HT-29 (cell line): ENCODE data around the gene AGFG2. TPM values are rescaled to one million over a fixed set of nuclear protein-coding genes. Genes with fewer than 3 reads are reported as not detected.

Experiments used
- DNase-seq: peaks from one replicate; pipeline ENCODE4 v3.0.0-alpha.2; 2015; ENCODE audit warnings: low spot score
- total RNA-seq: library from RNA; depleted of rRNA; stranded (reverse); fragments of >200 nt; shearing (Covaris generic); gene quantifications from 2 replicates; pipeline ENCODE4 v1.2.3, GENCODE V29; 2014

The AGFG2 gene
- total RNA-seq, 1 experiment from 2014 or later, result 29.8 TPM

DNA sequence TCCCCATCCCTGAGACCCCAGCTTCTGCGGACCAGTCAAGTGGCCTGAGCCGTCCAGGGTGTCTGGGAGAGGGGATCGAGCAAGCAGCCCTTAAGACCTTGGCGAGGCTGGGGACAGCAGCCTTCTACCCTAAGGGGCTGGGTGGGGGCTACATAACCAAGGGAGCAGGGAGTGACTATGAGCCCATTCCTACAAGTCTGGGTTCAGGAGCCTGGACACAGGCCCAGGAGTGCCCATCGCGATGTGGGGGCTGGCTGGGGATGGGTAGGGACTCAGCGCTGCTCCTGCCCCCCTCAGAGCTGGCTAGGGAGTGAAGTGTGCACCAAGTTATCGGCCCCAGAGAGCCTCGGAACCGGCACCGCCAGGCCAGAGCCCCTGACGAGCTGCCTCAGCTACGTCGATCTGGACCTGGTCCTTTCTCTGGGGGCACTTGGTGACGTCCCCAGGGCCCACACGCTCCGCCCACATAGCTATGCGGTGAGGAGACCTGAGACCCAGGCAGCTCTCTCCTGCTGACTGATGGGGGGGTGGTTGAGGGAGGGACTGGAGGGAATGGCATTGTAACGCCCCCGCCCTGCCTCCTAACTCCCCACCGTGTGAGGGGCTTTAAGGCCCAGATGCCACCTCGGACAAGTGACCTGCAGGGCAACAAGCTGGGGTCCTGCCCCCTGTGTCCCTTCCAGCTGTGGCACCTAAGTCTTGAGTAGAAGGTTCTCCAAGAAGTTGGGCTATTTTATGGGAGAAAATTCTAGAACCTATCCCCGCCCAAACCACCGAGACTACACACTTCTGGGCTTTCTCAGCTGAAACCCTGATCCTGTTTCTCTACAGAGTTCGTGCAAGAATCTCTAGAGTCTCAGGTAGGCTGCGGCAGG, 32.2 kb downstream of the AGFG2 start:
- DNase-seq, result peak; percentile 58

DNA sequence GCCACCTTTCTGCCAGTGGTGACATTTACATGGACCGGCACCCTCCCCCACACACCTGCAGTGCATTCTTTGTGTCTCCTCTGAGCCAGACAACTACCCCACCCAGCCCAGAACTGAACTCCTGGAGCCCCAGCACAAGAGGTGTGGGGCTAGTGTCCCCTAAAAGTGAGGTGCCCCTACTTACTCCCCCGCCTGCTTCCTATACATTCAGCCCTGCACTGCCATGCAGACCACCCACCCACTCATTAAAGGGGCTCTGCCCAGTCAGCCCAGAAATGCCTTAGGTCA, 32.8 kb downstream of the AGFG2 start:
- DNase-seq, result no peak

DNA sequence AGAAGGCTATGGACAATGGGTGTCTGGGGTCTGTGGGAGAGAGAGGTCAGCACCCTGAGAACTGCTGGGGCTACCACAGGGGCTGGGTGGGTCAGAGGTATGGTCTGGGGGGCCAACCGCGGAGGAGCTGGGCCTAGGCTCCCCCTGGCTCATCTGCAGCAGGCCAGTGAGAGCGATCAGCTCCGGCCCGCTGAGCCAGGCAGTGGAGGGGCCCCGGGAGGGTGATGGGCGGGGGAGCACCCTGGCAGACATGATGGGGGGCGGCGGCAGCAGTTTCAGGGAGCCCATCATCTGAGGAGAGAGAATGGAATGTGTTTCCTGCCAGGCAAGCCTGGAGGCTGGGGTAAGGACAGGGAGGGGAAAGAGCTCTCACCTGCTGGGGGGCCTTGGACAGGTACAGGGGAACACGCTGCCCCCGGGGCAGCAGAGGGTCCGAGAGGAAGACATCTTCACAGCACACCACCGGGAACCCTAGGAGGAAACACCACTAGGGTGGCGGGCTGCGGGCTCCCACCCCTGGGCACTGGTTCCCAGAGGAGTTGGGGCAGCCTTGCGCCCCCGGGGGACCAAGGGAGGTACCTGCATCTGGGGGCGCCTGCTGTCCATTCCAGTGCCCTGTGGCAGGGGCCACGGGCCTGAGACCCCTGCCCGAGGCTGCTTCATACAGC, 33.4 kb downstream of the AGFG2 start:
- no peak for DNase-seq

DNA sequence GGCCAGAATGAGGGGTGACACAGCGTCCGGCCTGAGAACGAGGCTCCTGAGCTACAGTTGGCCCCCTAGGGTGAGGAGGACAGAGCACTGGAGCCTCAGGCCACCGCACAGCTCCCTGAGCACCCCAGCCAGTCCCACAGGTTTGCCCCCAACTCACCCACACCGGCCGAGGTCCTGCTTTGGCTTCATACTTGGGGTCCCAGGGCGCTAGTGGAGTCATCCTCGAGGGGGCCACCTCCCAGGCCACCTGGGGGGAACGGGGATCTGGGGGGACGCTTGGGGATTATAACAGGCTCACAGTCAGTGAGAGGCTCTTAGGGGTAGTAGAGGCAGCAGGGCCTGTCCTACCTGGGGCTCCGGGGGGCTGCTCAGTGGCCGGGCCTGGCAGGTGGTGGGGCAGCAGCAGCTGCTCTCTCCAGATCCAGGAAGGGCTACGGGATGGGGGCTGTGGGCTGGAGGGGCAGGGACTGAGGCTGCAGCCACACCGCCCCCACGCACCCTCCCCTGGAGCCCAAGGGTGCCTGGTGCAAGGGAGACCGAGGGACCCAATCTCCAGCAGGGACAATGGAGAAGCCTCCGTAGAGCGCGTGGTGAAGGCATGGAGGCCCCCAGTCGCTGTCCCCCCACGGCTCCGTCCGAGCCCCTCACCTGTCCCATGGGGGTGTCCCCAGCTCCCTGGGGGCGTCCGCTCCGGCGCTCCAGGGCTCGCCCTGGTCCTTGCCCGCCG, 34.1 kb downstream of the AGFG2 start:
- no peak for DNase-seq

DNA sequence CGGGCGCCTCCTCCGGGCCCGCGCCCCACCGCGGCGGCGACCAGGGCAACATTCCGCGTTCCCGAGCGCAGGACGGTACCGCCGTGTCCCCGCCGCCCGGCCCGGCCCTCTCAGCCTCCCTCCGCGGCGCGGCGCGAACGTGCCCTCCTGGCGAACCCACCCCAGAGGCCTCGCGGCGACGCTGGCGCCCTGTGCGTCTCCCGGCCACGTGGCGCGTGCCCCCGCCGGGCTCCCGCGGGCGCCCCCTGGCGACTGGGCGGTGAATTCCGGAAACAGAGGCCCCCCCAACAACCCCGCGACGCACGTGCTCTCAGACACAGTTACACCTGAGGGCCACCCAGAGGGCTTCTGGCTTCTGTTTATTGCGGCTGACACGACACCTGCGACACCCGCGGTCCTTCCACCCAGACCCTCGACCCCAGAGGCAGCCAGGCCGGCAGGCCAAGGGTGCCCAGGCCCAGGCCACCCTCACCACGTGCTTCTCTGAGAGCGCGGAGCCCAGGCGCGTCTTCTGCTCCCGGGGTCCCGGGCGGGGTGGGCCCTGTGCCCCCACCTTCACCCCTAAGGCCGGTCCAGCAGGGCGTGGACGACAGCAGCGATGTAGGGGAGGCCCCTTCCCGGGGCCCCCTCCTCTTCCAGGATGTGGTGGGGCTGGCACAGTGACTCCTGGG, 34.8 kb downstream of the AGFG2 start, which contains the start of gene SAP25:
Gene SAP25 (minus strand): TSS at position 210 of the 671 bp plus-strand sequence. CDS start 158 bp downstream, at position 52.
- no peak for DNase-seq

DNA sequence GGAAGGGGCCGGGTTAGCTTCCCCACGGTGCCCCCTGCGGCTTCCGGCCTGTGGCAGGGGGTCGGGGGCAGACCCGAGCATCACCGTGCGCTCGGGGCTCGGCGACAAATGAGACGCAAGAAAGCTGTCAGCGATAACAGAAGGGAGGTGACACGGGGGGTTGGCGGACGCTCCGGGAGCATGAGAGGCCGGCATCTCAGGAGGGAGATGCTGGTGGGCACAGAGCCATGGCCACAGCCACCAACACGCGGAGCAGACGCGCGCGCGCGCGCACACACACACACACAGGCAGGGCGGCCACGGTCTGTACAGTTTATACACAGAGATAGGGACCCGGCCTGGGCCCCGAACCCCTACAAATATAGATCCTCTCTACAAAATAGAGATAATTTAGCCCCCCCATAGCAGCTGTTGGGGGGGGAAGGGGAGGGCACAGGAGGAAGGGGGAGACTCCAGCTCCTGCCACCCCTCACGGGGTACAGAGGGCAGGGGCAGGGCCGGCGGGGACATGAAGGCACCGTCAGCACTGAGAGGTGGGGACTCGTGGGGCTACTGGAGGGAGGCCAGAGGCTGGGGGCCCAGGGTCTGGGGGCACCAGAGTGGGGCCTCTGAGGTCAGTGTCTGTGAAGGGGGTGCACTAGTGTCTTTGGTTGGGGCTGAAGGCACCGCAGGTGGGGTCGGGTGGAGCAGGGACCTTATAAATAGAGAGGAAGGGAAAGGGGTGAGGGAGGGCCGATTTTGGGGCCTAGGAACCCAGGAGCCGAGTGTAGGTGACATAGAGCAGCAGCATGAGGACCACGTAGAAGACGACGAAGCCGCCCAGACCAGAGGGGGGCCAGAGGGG, 35.6 kb downstream of the AGFG2 start:
- no peak for DNase-seq

DNA sequence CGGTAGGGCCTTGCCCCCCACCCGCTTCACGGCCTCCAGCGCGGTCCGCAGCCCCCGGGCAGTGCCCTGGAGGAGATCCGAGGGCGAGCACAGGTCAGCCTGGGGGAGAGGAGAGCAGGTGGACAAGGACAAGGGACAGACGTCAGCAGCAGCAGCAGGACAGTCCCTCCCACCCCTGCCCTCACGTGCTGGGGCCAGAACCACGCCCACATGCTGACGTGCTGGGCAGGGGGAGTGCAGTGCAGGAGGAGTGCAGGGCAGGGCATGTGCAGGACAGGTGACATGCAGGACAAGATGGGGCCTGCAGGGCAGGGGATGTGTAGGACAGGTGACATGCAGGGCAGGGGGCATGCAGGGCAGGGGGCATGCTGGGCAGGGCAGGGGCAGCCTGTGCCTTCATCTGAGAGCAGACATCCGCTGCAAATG, 36.2 kb downstream of the AGFG2 start:
- DNase-seq, result no peak

DNA sequence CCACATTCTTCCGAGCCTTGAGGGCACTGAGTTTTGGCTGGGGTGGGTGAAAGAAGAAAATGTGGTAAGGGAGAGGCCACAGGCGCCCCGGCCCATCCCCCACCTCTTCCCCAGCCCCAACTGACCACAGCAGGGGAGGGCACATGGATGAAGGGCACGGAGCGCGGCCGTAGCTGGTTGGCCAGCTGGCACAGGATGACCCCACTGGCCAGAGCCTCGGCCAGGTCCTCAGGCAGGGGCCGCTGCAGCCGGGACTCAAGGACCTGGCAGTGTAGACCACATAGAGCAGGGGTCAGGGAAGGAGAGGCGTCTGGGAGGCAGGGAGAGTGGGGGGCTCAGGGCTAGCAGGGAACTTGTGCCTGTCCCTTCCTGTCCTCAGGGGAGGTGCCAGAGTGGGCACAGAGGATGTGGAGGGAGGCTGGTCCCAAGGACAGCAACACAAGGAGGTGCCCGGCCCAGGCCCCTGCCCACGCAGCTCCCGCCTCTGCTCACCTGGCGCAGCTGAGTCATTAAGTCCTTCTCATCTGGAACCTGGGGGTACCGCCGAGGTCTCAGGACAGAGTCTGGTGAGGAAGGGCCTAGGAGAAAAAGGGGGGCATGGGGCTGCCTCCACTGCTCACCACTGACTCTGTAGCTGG, 36.9 kb downstream of the AGFG2 start:
- DNase-seq, result no peak

DNA sequence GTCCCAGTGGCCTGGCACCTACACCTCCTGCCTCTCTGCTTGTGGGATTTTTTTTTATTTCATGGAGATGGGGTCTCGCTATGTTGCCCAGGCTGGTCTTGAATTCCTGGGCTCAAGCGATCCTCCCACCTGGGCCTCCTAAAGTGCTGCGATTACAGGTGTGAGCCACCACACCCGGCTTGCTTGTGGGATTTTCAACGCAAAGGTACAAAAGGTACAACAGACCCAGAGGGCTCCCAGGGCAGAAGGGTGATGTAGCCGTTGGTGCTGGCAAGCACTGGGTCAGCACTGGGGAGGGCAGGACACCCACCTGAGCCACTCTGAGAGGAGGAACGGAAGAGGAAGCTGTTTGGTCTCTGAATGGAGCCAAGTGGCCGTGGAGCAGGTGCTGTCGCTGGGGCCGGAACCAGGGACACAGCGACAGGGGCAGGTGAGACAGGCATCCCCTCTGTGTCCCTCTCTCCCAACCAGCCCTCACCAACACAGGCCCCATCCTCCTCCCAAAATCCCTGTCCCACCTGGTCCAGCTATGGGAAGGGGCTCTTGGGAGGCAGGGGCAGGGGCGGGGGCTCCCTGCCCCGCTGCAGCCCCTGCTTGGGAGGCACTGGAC, 37.5 kb downstream of the AGFG2 start:
- no peak for DNase-seq

DNA sequence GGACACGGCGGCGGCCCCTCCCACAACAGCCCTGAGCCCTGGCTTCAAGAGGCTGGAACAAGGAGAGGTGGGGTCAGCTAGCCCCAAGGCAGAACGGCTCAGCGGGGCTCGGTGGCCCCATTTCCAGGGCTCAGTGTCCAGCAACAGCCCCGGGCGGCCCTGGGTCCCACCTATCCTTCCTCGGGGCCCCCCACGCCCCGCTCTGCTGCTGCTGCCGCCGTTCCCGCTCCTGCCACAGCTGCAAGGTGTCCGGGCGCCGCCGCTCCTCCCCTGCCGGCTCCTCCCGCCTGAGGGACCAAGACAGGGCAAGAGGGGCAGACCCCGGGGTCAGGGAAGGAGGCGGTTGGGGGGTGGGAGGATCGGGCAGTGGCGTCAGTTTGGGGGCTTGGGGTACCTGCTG, 38.1 kb downstream of the AGFG2 start:
- DNase-seq, result no peak

DNA sequence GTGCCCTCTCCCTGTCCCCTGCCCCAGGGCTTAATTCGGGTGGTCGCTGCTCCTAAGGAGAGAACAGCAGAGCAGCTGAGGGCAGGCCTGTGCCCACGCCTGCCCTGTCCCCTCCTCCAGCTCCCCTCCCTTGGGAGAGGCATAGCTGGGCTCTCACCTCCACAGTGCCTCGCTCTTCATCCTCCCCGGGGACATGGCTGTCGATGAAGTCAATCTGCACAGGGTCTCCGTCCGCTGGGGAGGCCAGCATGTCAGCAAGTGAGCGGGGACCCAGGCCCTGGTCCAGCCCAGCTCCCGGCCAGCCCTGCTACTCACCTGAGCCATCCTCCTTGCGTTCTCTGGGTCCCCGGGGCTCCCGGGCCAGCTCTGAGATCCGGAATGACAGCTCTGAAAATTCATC, 38.5 kb downstream of the AGFG2 start:
- no peak for DNase-seq

DNA sequence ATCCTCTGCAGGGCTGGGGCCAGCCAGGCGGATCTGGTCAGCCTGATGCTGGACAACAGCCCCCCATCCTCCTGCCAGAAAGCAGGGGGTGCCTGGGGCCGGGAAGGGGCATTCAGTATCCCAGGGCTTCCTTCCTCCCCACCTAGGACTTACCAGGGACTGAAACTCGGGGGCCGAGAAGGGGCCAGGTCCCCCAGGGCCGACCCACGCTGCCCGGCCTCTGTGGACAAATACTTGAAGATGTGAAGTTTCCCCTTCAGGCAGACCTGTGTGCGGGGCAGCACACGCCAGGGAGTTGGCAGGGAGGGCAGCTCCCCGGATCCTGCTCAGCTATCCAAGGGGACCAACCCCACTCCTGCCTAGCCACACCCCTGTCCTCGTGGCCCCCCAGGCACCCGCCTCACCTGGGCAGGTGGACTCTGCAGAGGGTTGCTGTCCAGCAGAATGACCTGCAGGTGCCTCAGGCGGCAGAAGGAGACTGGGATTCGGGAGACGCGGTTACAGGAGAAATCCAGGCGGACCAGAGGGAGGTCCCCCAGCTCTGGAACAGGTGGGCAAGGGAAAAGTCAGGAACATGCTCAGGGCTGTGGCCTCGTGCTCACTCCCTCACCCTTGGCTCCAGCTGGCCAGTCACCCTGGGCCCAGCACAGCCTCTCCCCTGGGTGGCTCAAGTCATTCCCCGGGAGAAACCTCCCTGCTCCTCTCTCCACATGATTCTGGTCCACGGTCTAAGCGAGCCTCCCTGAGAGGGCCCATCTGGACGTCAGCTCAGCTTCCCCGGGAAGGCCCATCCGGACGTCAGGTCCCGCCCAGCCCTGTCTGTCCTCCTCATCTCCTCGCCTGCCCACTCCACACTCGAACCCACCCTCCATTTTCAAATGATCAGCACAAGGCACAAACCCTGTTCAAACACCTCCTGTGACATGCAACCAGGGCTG, 39.5 kb downstream of the AGFG2 start:
- no peak for DNase-seq

DNA sequence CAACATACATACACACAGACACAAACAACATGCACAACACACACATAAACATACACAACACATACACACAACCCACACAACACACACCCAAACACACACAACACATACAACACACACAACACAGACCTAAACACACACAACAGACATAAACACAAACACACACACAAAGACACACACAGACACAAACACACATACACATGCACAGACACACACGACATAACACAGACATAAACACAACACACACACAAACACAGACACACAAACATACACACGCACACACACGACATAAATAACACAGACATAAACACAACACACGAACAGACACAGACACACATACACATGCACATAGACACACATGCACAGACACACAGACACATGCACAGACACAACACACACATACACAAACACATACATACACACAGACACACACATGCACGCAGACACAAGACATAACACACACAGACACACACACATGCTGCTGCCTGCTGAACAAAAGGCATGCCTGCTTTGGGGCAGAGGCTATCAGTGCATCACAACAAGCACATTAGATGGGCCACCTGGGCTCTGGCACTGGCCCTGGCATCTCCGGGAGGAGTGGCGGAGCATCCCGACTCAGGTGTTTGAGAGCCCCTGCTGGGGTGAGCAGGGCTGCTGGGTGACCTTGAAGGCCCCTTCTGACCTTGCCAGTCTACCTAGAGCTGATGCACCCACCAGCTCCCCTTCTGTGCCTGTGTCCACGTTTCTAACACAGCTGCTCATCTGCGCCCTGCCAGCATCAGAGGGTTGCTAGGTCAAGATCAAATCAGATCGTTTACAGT, 41.7 kb downstream of the AGFG2 start:
- no peak for DNase-seq

DNA sequence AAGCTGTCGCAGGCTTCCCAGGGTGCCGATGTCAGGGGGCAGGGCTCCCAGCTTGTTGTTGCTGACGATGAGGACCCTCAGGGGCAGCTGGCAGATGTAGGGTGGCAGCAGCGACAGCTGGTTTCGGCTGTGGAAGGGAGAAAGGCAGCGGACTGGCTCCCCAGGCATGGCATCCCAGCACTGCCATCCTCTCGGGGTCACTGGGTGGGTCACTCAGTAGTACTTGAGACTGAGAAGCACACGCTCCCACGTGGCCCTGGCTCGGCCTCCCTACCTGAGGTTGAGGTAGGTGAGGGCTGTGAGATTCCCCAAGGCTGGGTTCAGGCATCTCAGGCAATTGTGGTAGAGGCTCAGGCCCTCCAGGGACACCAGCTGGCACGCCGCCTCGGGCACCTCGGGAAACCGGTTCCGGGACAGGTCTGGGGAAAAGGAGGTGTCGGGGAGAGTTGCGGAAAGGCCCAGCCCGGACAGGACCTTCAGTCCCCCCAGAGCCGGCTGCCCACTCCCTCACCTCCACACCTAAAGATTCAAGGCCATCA, 43.1 kb downstream of the AGFG2 start:
- peak; percentile 83 for DNase-seq

DNA sequence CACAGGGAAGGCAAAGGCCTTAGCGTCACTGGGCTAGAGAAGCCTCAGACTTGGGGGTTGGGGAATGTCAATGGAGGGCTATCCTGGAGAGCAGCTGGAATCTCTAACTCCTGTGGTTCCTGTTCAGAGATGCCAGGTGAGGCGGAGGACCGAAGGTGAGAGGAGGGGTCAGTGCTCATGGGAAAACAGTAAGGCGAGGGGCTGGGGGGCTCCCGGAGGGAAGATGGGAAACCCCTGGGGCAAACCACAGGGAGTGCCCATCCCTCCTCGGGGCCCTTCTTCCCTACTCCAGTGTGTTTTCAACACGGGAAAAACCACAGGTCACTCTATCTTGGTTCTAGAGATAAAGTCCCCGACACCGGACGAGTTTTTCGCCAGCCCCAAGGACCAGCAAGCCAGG, 43.6 kb downstream of the AGFG2 start:
- no peak for DNase-seq

DNA sequence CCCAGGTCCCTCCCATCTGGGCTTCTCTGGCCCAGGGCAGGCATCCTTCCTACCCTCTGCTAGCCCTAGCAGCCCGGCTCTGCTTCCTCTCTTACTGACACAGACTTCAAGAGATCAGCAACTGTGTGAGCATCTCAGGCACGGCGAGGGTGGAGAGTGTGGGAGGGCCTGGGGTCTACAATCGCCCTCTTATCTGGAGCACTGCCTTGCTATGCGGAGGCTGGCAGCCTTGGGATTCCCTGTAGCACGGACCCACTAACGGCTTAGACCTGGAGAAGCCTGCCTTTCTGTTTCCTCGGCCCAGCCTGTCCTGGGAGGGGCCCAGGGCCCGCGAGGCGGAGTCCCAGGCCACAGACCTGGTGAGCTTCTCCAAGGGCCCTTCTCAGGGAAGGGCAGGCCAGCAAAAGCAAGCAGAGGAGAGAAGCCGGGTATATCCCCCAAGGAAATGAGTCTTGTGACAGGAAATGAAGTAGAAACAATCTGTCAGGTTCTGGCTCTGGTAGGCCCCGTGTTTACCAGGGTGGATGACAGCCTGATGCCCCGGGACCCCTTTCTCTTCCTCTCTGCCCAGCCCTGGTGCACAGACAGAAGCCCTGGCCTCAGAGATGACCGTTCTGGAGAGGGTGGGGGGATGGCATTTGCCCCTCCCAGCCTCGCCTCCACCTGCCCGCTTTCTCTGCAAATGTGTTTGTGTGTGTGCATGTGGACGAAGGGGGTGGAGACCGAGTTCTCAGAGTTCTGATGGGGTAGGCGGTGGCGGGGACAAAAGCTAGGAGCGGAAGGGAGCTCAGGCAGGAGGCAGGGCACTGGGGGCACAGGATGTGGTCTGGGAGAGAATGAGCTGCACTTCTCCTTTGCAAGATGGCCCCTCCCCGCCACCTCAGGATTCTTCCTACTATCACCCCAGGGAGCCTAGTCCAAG, 44.4 kb downstream of the AGFG2 start:
- DNase-seq, result peak; percentile 74
